ENCODE data around the gene JOSD1. TPM values are rescaled to one million over a fixed set of nuclear protein-coding genes. Genes with fewer than 3 reads are reported as not detected.

Gene JOSD1
- total RNA-seq, 1 donor = 62.2 TPM

DNA sequence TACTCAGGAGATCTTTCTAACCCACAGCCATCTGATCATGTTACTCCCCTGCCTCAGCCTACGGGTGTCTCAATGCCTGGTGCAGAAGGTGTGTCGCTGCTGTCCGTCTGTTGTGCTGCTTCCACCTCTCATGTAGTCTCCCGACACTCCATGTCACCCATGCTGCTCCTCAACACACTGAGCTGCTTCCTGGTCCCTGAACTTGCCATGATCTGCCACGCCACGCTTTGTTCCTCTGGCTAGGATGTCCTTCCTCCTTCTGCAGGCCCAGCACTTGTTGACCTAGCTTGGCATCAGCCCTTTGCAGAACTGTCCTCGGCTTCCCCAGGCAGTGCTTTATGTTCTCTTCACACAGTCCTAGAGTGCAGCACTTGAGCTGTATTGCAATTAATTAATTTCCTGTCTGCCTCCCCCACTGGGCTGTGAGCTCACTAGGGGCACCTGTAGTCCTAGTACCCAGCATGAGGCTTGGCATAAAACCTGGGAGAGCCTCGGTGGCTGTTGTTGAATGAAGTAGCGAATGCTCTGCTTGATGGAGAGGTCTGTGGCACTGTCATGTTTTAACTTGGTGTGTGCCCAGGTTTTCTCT, 14.5 kb upstream of the JOSD1 start:
- no peak overlapping the region for H3K4me3 ChIP-seq (ENCODE audit: low read depth, low read length)
- DNase-seq (ENCODE audit: low read depth) = no peak
- no peak for TF ChIP-seq CTCF (IDR thresholded peaks at IDR 0.05; ENCODE audit: insufficient read depth, low read depth, low read length)

GRCh38 chr22:38713921-38714320, 13.2 kb upstream of the JOSD1 start:
- no peak for TF ChIP-seq CTCF (IDR thresholded peaks at IDR 0.05; ENCODE audit: insufficient read depth, low read depth, low read length)
- no peak for DNase-seq (ENCODE audit: low read depth)
- H3K4me3 ChIP-seq (ENCODE audit: low read depth, low read length) = no peak overlapping the region

DNA sequence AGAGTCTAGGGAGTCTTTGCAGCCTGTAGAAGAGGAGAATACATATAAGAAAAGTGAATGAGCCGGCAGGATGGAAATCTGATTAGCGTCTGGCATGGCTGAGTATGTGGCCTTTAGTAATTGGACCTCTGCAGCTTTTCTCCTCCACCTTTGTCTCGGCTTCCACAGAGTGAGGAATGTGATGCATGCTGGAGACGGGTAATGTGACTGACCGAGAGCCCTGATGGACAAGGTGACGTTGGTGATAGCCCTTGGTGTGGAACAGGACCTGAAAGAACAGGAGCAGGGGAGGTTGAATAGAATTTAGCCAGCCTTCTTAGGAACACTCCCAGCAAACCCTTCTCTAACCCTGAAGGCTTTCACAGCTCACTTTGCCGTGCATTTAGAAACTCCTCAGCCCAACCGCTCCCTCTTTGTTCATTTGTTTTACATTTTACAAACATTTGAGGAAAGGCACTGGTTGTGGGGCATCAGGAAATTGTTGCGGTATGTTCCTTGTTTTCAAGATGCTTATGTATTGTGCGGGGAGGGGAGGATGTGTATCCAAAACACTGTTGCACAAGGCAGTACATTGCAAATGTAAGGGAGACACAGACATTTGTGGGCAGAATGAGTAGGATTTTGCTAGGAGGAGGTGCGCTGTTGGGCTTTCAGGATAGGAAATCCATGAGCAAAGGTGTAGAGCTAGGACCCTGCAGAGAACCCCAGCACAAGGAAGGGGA, 11.9 kb upstream of the JOSD1 start:
- TF ChIP-seq CTCF (IDR thresholded peaks at IDR 0.05; ENCODE audit: insufficient read depth, low read depth, low read length) = no peak
- DNase-seq (ENCODE audit: low read depth) = no peak
- no peak overlapping the region for H3K4me3 ChIP-seq (ENCODE audit: low read depth, low read length)

DNA sequence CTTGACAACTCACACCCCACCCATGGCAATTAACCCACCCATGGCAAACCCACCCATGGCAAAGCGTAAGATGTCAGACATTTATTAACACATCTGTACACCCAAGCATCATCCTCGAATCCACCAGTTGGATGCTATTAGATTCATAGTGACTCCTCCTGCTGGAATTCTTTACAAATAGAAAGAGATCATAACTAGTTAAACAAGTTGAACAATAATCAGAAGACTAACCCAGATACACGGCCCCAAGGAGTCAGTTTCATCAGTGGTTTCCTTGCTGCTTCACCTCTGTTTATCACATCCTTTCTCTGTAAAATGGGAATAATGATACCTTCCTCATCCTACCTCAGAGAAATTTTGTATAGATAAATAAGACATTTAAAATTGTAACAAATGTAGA, 10.1 kb upstream of the JOSD1 start:
- DNase-seq (ENCODE audit: low read depth) = no peak
- TF ChIP-seq CTCF (IDR thresholded peaks at IDR 0.05; ENCODE audit: insufficient read depth, low read depth, low read length) = no peak
- no peak overlapping the region for H3K4me3 ChIP-seq (ENCODE audit: low read depth, low read length)

- DNase-seq (ENCODE audit: low read depth) = no peak
- no peak overlapping the region for H3K4me3 ChIP-seq (ENCODE audit: low read depth, low read length)
- no peak for TF ChIP-seq CTCF (IDR thresholded peaks at IDR 0.05; ENCODE audit: insufficient read depth, low read depth, low read length)
Measured at GRCh38 chr22:38710351-38710750, 9.6 kb upstream of the JOSD1 start.

GRCh38 chr22:38709306-38709705, 8.6 kb upstream of the JOSD1 start:
- TF ChIP-seq CTCF (IDR thresholded peaks at IDR 0.05; ENCODE audit: insufficient read depth, low read depth, low read length) = no peak
- no peak overlapping the region for H3K4me3 ChIP-seq (ENCODE audit: low read depth, low read length)
- DNase-seq (ENCODE audit: low read depth) = no peak
